K562 (cell line): ENCODE data around the gene HOXA5. TPM values are rescaled to one million over a fixed set of nuclear protein-coding genes. Genes with fewer than 3 reads are reported as not detected.

Source experiments
- ATAC-seq: fragments of 200-7000 bp; cut with Tn5 transposase; 3 replicates; pipeline ENCODE4 v1.9.1; 2020; ENCODE audit warnings: moderate library complexity
- BruUV-seq: library from RNA; stranded (reverse); fragments of 400-500 nt; replicated peaks from 2 replicates; lab custom pipeline; 2021; lab: Mats Ljungman, UMichigan
- CTCF ChIA-PET: fragments of 300-600 bp; formaldehyde crosslinking; extraction: SDS; loops from one replicate; lab custom pipeline; 2021; ENCODE audit warnings: low intra/inter-chr PET ratio; lab: Yijun Ruan, JAX
- POLR2A ChIA-PET: fragments of 300-600, 350-650 bp; sonication (Branson Sonifier 250); formaldehyde crosslinking; extraction: SDS; loops from one replicate; lab custom pipeline; 2021; ENCODE audit warnings: antibody characterized with exemption, inconsistent platforms; lab: Yijun Ruan, JAX
- DNase-seq, 4 experiments: peaks; one replicate each; pipeline versions ENCODE4 v3.0.0 to v3.0.0-alpha.2; 2011 to 2018; ENCODE audit warnings: low spot score in 3 of 4, mixed read lengths in 3 of 4; ENCODE audit errors: extremely low read depth in 1 of 4
- FAIRE-seq: peaks from 2 replicates; lab custom pipeline; 2011; peaks lifted over from hg19 to GRCh38; lab: Jason Lieb, UNC
- H2AFZ ChIP-seq: 2 replicates; pipeline ENCODE4 v1.6.0; 2011; ENCODE audit warnings: low read depth, low read length, control low read depth, inconsistent platforms
- H3K27ac ChIP-seq: fragments of 200-600 bp; 3 replicates; pipeline ENCODE4 v1.8.0; 2011; ENCODE audit warnings: low read depth, mild to moderate bottlenecking, control low read depth, inconsistent platforms, low read length, moderate library complexity, mixed read lengths; ENCODE audit errors: extremely low read depth
- H3K27me3 ChIP-seq, 2 experiments: fragments of 300-600 bp in 1 of 2; 2 replicates in 1 of 2; 3 replicates in 1 of 2; pipeline versions ENCODE4 v1.6.0 to v1.8.0; 2011; ENCODE audit warnings: inconsistent platforms in 2 of 2, low read length in 2 of 2, mild to moderate bottlenecking in 1 of 2, mixed read lengths in 1 of 2, moderate library complexity in 1 of 2; ENCODE audit not compliant: control insufficient read depth in 2 of 2, insufficient read depth in 2 of 2
- H3K36me3 ChIP-seq: fragments of 300-600 bp; 3 replicates; pipeline ENCODE4 v1.8.0; 2011; ENCODE audit warnings: mild to moderate bottlenecking, low read length, inconsistent platforms; ENCODE audit not compliant: control insufficient read depth, insufficient read depth
- H3K4me1 ChIP-seq, 2 experiments: fragments of 200-600 bp in 1 of 2; replicated peaks in 1 of 2; 2 replicates in 1 of 2; 3 replicates in 1 of 2; pipeline versions ENCODE4 v1.5.1 to v1.8.0; 2011; ENCODE audit warnings: inconsistent platforms in 2 of 2, low read length in 2 of 2, mild to moderate bottlenecking in 1 of 2, mixed read lengths in 1 of 2, moderate library complexity in 1 of 2; ENCODE audit not compliant: control insufficient read depth in 2 of 2, insufficient read depth in 2 of 2
- H3K4me2 ChIP-seq: 2 replicates; pipeline ENCODE4 v1.6.1; 2011; ENCODE audit warnings: low read length, control low read depth, inconsistent platforms, mixed read lengths; ENCODE audit not compliant: insufficient read depth
- H3K4me3 ChIP-seq: fragments of 200-600 bp; sonication (generic), shearing (Covaris generic); 2 replicates; pipeline ENCODE4 v1.5.1; 2016; ENCODE audit warnings: control low read depth, inconsistent platforms
- H3K79me2 ChIP-seq: fragments of 200-600 bp; 3 replicates; pipeline ENCODE4 v1.8.0; 2011; ENCODE audit warnings: low read length, inconsistent platforms; ENCODE audit not compliant: control insufficient read depth, insufficient read depth
- H3K9ac ChIP-seq, 2 experiments: 2 replicates each; pipeline versions ENCODE4 v1.6.0 to v1.6.1; 2011; ENCODE audit warnings: low read depth in 2 of 2, low read length in 2 of 2, control low read depth in 1 of 2, inconsistent platforms in 1 of 2, mild to moderate bottlenecking in 1 of 2, mixed read lengths in 1 of 2; ENCODE audit not compliant: insufficient read depth in 1 of 2
- H3K9me1 ChIP-seq: one replicate; pipeline ENCODE4 v1.6.0; 2011; ENCODE audit warnings: inconsistent platforms, mild to moderate bottlenecking, low read length, moderate library complexity; ENCODE audit not compliant: control insufficient read depth, insufficient read depth
- H3K9me3 ChIP-seq: replicated peaks from 2 replicates; pipeline ENCODE4 v1.5.1; 2011; ENCODE audit warnings: low read depth, low read length, inconsistent platforms; ENCODE audit not compliant: control insufficient read depth, insufficient read depth
- H4K20me1 ChIP-seq: replicated peaks from 2 replicates; pipeline ENCODE4 v1.6.1; 2011; ENCODE audit warnings: low read length, inconsistent platforms, mixed read lengths; ENCODE audit not compliant: control insufficient read depth, insufficient read depth
- BMI1 ChIP-seq: fragments of 150-350 bp; IDR thresholded peaks from 2 replicates; pipeline ENCODE4 v1.6.1; 2014; ENCODE audit warnings: low read length
- CREB1 ChIP-seq, 2 experiments: sonication (generic) in 1 of 2; formaldehyde crosslinking in 1 of 2; IDR thresholded peaks; 2 replicates each; pipeline versions ENCODE4 v1.6.1 to v1.8.0; 2012 to 2022; ENCODE audit warnings: inconsistent platforms in 1 of 2, mild to moderate bottlenecking in 1 of 2, missing genetic modification reagents in 1 of 2, moderate library complexity in 1 of 2
- WGBS: fragments of 100-300 bp; shearing (Covaris generic); methylation state at CpG from one replicate; pipeline ENCODE4 v1.1.6; 2016; ENCODE audit warnings: low coverage, mixed read lengths; ENCODE audit not compliant: insufficient coverage; ENCODE audit errors: missing lambda C conversion rate; 5-methylcytosine and 5-hydroxymethylcytosine counted together
- in situ Hi-C: fragments of 300-500 bp; cut with MboI; formaldehyde crosslinking; loops from 4 replicates; pipeline ENCODE4 v1.15.0; 2018; ENCODE audit warnings: inconsistent platforms, mixed read lengths
- intact Hi-C: fragments of 100-400 bp; cut with micrococcal nuclease; formaldehyde crosslinking; loops from 2 replicates; pipeline ENCODE4 v1.14.2; 2022
- polyA plus RNA-seq, 8 experiments: library from polyadenylated mRNA; depleted of rRNA in 4 of 8; stranded (reverse) in 5 of 8; unstranded in 3 of 8; fragments of >200 nt; fragmentation: Nextera tagmentation in 2 of 8; fragmentation: Illumina TruSeq in 1 of 8; extraction: Ambion mirVana in 2 of 8; extraction: Trizol in 1 of 8; gene quantifications; 2 replicates each; pipeline versions ENCODE4 v1.2.1 to v1.2.3, GENCODE V29; 2011 to 2014; ENCODE audit warnings: inconsistent platforms in 1 of 8, missing spikeins in 1 of 8
- total RNA-seq, 7 experiments: library from RNA; depleted of rRNA in 6 of 7; stranded (reverse); fragments of >200 nt in 6 of 7; fragmentation: Illumina TruSeq in 2 of 7; extraction: Trizol in 2 of 7; gene quantifications; 2 replicates each; pipeline versions ENCODE4 v1.2.1 to v1.2.3, GENCODE V29; 2011 to 2021; ENCODE audit warnings: low replicate concordance in 1 of 7
- TF ChIP-seq, protein P1 (sequence below): sonication (generic); formaldehyde crosslinking; IDR thresholded peaks from 2 replicates; pipeline ENCODE4 v1.8.1; 2022; ENCODE audit warnings: missing genetic modification reagents

HOXA5 gene
- total and polyA plus RNA-seq, 9 of the 15 experiments (the other 6 are each of a cell fraction or from before 2014, with no cell fraction given), result 0.13 TPM; not detected in 8

DNA sequence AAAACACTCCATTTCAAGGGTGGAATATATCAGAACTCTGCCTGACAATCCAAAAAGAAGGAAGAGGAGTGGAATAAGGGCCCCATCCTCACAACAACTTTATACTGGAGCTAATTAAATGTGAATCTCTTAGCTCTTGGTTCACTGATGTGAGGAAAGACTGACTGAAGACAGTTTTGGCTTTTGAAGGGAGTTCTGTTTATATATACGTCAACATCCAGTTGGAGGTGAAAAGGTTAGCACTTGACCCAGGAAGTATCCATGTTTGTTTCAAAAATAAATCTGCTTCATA lies 50.7 kb downstream of the HOXA5 start:
- H3K4me1 ChIP-seq, result peaks cover 0 to 18% of the 10 kb centered on the region in 2 experiments; a peak in 2 of 5 replicates
- no peak for ATAC-seq
- H3K4me2 ChIP-seq, result no peak overlapping the region
- H3K27me3 ChIP-seq, result peaks cover 29 to 47% of the 10 kb centered on the region in 2 experiments
- no peaks in the 10 kb centered on the region for H3K9me3 ChIP-seq
- no peak overlapping the region for H2AFZ ChIP-seq
- no TSS peak for BruUV-seq
- no peaks in the 10 kb centered on the region for H4K20me1 ChIP-seq
- no peak overlapping the region for H3K9ac ChIP-seq
- no peak overlapping the region for H3K4me3 ChIP-seq
- ChIA-PET CTCF (no interaction called here), POLR2A (interaction anchor here (0.8 kb wide), 1 partner anchor 10 kb away, joined by 7 read pairs; no protein-coding TSS in a partner anchor)
- no peaks in the 10 kb centered on the region for H3K36me3 ChIP-seq
- DNase-seq, result no peak
- WGBS, result 0% methylated on average over 1 of the region's 1 CpG
- in situ Hi-C loops, result no loop called here
- no peak for FAIRE-seq
- no peaks in the 10 kb centered on the region for H3K9me1 ChIP-seq
- TF ChIP-seq CREB1 (IDR thresholded peaks at IDR 0.05) (no peak), CREB1 (CRISPR knock-in tag; IDR thresholded peaks at IDR 0.05) (no peak), BMI1 (no peak)
- TF ChIP-seq, protein P1, sequence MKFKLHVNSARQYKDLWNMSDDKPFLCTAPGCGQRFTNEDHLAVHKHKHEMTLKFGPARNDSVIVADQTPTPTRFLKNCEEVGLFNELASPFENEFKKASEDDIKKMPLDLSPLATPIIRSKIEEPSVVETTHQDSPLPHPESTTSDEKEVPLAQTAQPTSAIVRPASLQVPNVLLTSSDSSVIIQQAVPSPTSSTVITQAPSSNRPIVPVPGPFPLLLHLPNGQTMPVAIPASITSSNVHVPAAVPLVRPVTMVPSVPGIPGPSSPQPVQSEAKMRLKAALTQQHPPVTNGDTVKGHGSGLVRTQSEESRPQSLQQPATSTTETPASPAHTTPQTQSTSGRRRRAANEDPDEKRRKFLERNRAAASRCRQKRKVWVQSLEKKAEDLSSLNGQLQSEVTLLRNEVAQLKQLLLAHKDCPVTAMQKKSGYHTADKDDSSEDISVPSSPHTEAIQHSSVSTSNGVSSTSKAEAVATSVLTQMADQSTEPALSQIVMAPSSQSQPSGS (CRISPR knock-in tag), result no peak
- TF ChIP-seq, all 486 proteins: peak for 0
- H3K79me2 ChIP-seq, result no peaks in the 10 kb centered on the region
- intact Hi-C loops, result no loop called here
- no peak overlapping the region for H3K27ac ChIP-seq
